Lung (tissue), 12 donors: ENCODE measurements around the gene PDCD11. TPM values are rescaled to one million over a fixed set of nuclear protein-coding genes. Genes with fewer than 3 reads are reported as not detected.
"Not testable (repeated sequence)": the region's sequence is repeated elsewhere in the genome, so short reads cannot be mapped to it uniquely, and the experiment has no call there.

Experiments used
- ATAC-seq: fragments of 200-7000 bp; cut with Tn5 transposase; one replicate; pipeline ENCODE4 v1.9.1; 2020; ENCODE audit warnings: moderate number of reproducible peaks; ENCODE audit not compliant: insufficient read depth, low FRiP score
- DNase-seq, 3 donors: peaks; one replicate each; pipeline ENCODE4 v3.0.0-alpha.2; 2013 to 2017
- H3K27ac ChIP-seq, 2 donors: one replicate each; pipeline ENCODE4 v1.5.1; 2013; ENCODE audit warnings: mild to moderate bottlenecking in 2 of 2, moderate library complexity in 2 of 2, control low read depth in 1 of 2, inconsistent platforms in 1 of 2, low read depth in 1 of 2, low read length in 1 of 2
- H3K27me3 ChIP-seq, 3 donors: one replicate each; pipeline ENCODE4 v1.5.1; 2013; ENCODE audit warnings: low read length in 2 of 3; ENCODE audit not compliant: control insufficient read depth in 3 of 3, insufficient read depth in 3 of 3
- H3K36me3 ChIP-seq, 4 donors: one replicate each; pipeline ENCODE4 v1.5.1; 2013; ENCODE audit warnings: low read length in 4 of 4, mild to moderate bottlenecking in 1 of 4, moderate library complexity in 1 of 4; ENCODE audit not compliant: control insufficient read depth in 4 of 4, insufficient read depth in 4 of 4
- H3K4me1 ChIP-seq, 5 donors: one replicate each; pipeline ENCODE4 v1.5.1; 2013; ENCODE audit warnings: low read length in 5 of 5, mild to moderate bottlenecking in 2 of 5, moderate library complexity in 1 of 5; ENCODE audit not compliant: control insufficient read depth in 5 of 5, insufficient read depth in 5 of 5
- H3K4me3 ChIP-seq: one replicate; pipeline ENCODE4 v1.5.1; 2013; ENCODE audit warnings: mild to moderate bottlenecking, control low read depth, moderate library complexity
- H3K9ac ChIP-seq, 2 donors: one replicate each; pipeline ENCODE4 v1.5.1; 2013; ENCODE audit warnings: low read length in 2 of 2, control low read depth in 1 of 2; ENCODE audit not compliant: insufficient read depth in 1 of 2
- H3K9me3 ChIP-seq, 4 donors: one replicate each; pipeline ENCODE4 v1.5.1; 2013; ENCODE audit warnings: low read length in 3 of 4, mild to moderate bottlenecking in 1 of 4, moderate library complexity in 1 of 4; ENCODE audit not compliant: control insufficient read depth in 4 of 4, insufficient read depth in 3 of 4
- CTCF ChIP-seq: IDR thresholded peaks from 2 replicates; pipeline ENCODE4 v1.5.1; 2012; ENCODE audit warnings: mild to moderate bottlenecking; ENCODE audit errors: control extremely low read depth, extremely low read depth
- WGBS, 2 donors: extraction: QIAGEN DNeasy Blood & Tissue Kit; methylation state at CpG; one replicate each; pipeline ENCODE4 v1.1.7; 2013; 5-methylcytosine and 5-hydroxymethylcytosine counted together
- polyA plus RNA-seq, 2 donors: library from polyadenylated mRNA; stranded (reverse); fragments of 200-250 nt; gene quantifications; one replicate each; pipeline ENCODE4 v1.2.1, GENCODE V29; 2013
- total RNA-seq, 2 donors: library from RNA; depleted of rRNA in 1 of 2; stranded (reverse); fragments of >200 nt in 1 of 2; gene quantifications; one replicate each; pipeline ENCODE4 v1.2.1, GENCODE V29; 2014 to 2021
- donor health status: control.
- donor health status: control.
- donor health status: Bipolar disorder and iron deficiency.
- donor health status: healthy.
- donor health status: DM: yes; HTN: yes; CAD: no.

Gene PDCD11
- total and polyA plus RNA-seq, 4 donors: 15.2 to 30.1 (median 20.2) TPM

DNA sequence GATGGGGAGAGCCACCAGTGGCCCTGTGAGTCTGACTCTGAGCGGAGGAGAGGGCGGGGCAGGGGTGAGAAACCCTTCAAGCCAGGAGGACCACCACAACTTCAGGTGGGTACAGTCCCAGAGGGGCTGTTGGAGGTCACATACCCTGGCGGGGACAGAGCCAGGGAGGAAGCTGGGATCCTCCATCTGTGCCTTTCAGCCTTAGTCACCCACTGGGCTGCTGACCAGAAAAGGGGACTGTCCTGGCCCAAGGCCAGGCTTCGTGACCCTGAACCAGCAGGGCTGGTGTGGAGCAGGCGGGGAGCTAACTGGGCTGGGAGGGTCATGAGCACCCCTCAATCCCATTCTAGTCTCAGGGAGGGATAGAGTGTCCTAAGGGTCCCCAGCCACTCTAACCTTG lies 84.1 kb downstream of the PDCD11 start:
- Histone ChIP-seq H3K27me3 (no peaks in the 10 kb centered on the region), H3K27ac (no peak overlapping the region), H3K4me3 (no peak overlapping the region), H3K9ac (no peak overlapping the region), H3K4me1 (no peaks in the 10 kb centered on the region), H3K9me3 (no peaks in the 10 kb centered on the region), H3K36me3 (no peaks in the 10 kb centered on the region)
- 76 to 84% methylated on average over 5 of the region's 5 CpGs for WGBS, 2 donors
- no peak for DNase-seq
- TF ChIP-seq CTCF: no peak
- no peak for ATAC-seq

DNA sequence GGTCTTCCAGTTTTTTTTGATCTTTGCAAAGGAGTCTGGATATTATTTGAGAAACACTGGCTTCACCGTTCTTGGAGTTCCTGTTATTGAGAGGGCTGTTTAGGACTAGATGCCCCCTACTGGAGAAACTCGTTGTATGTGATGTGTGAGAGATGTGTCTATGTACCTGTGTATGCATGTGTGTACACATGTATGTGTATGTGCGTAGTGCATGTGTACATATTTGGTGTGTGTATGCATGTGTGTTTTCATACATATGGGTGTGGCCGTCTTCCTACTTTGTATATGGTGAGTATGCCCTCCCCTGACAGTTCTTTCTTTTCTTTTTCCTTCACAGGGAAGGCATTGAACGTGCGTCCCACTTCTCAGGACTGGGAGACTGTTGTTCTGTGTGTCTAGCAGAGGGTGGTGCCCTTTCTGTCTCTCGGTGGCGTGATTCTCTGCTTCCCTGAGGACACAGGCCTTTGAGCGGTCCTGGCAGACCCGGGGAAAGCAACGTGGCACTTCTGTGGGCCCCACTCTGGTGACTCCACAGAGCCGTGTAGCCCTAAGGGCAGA lies 85.6 kb downstream of the PDCD11 start:
- peak in 2 of 3 donors; percentile 54 to 59 for DNase-seq
- ATAC-seq: no peak
- Histone ChIP-seq H3K9ac (no peak overlapping the region), H3K27ac (no peak overlapping the region), H3K9me3 (no peaks in the 10 kb centered on the region), H3K4me1 (no peaks in the 10 kb centered on the region), H3K4me3 (no peak overlapping the region), H3K27me3 (no peaks in the 10 kb centered on the region), H3K36me3 (no peaks in the 10 kb centered on the region)
- peak; percentile 51 for TF ChIP-seq CTCF
- 61 to 64% methylated on average over 12 of the region's 12 CpGs for WGBS, 2 donors

- not testable (repeated sequence) for H3K9ac ChIP-seq, DNase-seq, H3K36me3 ChIP-seq, H3K9me3 ChIP-seq, H3K27ac ChIP-seq, H3K4me1 ChIP-seq, ATAC-seq, H3K27me3 ChIP-seq, H3K4me3 ChIP-seq
- 89 to 90% methylated on average over 8 of the region's 8 CpGs for WGBS, 2 donors
Measured at GRCh38 chr10:103486635-103487409, 90.4 kb downstream of the PDCD11 start.

- 90 to 91% methylated on average over 2 of the region's 2 CpGs for WGBS, 2 donors
- TF ChIP-seq CTCF: no peak
- DNase-seq: no peak
- Histone ChIP-seq H3K27me3 (no peaks in the 10 kb centered on the region), H3K4me1 (peaks cover 0 to 4% (median 0%) of the 10 kb centered on the region in 5 donors), H3K9ac (no peak overlapping the region), H3K9me3 (no peaks in the 10 kb centered on the region), H3K36me3 (no peaks in the 10 kb centered on the region), H3K4me3 (no peak overlapping the region), H3K27ac (no peak overlapping the region)
- no peak for ATAC-seq
Measured at GRCh38 chr10:103487410-103487708, 90.9 kb downstream of the PDCD11 start.
